Keratinocyte (primary cell): ENCODE results near the gene CUX1. TPM values are rescaled to one million over a fixed set of nuclear protein-coding genes. Genes with fewer than 3 reads are reported as not detected.

Experiments used
- DNase-seq: peaks from one replicate; pipeline ENCODE4 v3.0.0-alpha.2; 2011; ENCODE audit warnings: low read depth, missing footprints, low spot score
- FAIRE-seq: peaks from 2 replicates; lab custom pipeline; 2011; peaks lifted over from hg19 to GRCh38; lab: Jason Lieb, UNC
- H2AFZ ChIP-seq: 2 replicates; pipeline ENCODE4 v1.6.0; 2012; ENCODE audit warnings: low read length, control low read depth, inconsistent platforms; ENCODE audit not compliant: control insufficient read depth
- H3K27ac ChIP-seq: 2 replicates; pipeline ENCODE4 v1.5.1; 2011; ENCODE audit warnings: low read length; ENCODE audit not compliant: control insufficient read depth, insufficient read depth
- H3K27me3 ChIP-seq: 3 replicates; pipeline ENCODE4 v1.6.0; 2011; ENCODE audit warnings: low read length; ENCODE audit not compliant: control insufficient read depth, insufficient read depth; ENCODE audit errors: extremely low read depth
- H3K36me3 ChIP-seq, 2 experiments: 2 replicates in 1 of 2; 3 replicates in 1 of 2; pipeline ENCODE4 v1.5.1; 2011; ENCODE audit warnings: low read length in 2 of 2, mild to moderate bottlenecking in 1 of 2; ENCODE audit not compliant: control insufficient read depth in 2 of 2, insufficient read depth in 2 of 2; ENCODE audit errors: extremely low read depth in 1 of 2
- H3K4me1 ChIP-seq: 3 replicates; pipeline ENCODE4 v1.5.1; 2011; ENCODE audit warnings: low read length; ENCODE audit not compliant: control insufficient read depth, insufficient read depth; ENCODE audit errors: extremely low read depth
- H3K4me2 ChIP-seq: 3 replicates; pipeline ENCODE4 v1.6.0; 2011; ENCODE audit warnings: low read depth, low read length; ENCODE audit not compliant: control insufficient read depth, insufficient read depth; ENCODE audit errors: extremely low read depth
- H3K4me3 ChIP-seq, 3 experiments: fragments of 200-600 bp in 1 of 3; sonication (generic) in 1 of 3; 2 replicates in 2 of 3; 3 replicates in 1 of 3; pipeline ENCODE4 v1.5.1; 2011 to 2016; ENCODE audit warnings: low read length in 3 of 3, mild to moderate bottlenecking in 3 of 3, control low read depth in 2 of 3, inconsistent platforms in 1 of 3, low read depth in 1 of 3, mixed read lengths in 1 of 3, mixed run types in 1 of 3, moderate library complexity in 1 of 3; ENCODE audit not compliant: control insufficient read depth in 2 of 3, insufficient read depth in 2 of 3; ENCODE audit errors: extremely low read depth in 1 of 3
- H3K79me2 ChIP-seq: 2 replicates; pipeline ENCODE4 v1.6.0; 2012; ENCODE audit warnings: low read length; ENCODE audit not compliant: control insufficient read depth, insufficient read depth
- H3K9ac ChIP-seq: 3 replicates; pipeline ENCODE4 v1.6.0; 2011; ENCODE audit warnings: low read length; ENCODE audit not compliant: control insufficient read depth, insufficient read depth; ENCODE audit errors: extremely low read depth
- H3K9me1 ChIP-seq: 3 replicates; pipeline ENCODE4 v1.6.0; 2011; ENCODE audit warnings: low read length; ENCODE audit not compliant: control insufficient read depth, insufficient read depth; ENCODE audit errors: extremely low read depth
- H3K9me3 ChIP-seq: 2 replicates; pipeline ENCODE4 v1.5.1; 2012; ENCODE audit warnings: low read depth, low read length; ENCODE audit not compliant: control insufficient read depth
- H4K20me1 ChIP-seq: 3 replicates; pipeline ENCODE4 v1.6.0; 2011; ENCODE audit warnings: low read length; ENCODE audit not compliant: control insufficient read depth, insufficient read depth; ENCODE audit errors: extremely low read depth
- CTCF ChIP-seq, 3 experiments: IDR thresholded peaks in 1 of 3; conservative IDR thresholded peaks in 1 of 3; optimal IDR thresholded peaks in 1 of 3; 2 replicates in 2 of 3; 3 replicates in 1 of 3; pipeline versions ENCODE3 to v1.5.1; 2011; ENCODE audit warnings: low read length in 3 of 3, mild to moderate bottlenecking in 3 of 3, moderate library complexity in 2 of 3, control low read depth in 1 of 3, inconsistent platforms in 1 of 3; ENCODE audit not compliant: insufficient read depth in 2 of 3; ENCODE audit errors: extremely low read depth in 1 of 3
- EZH2 ChIP-seq: IDR thresholded peaks from one replicate; pipeline ENCODE4 v1.6.1; 2012; ENCODE audit warnings: inconsistent platforms, mild to moderate bottlenecking, low read length, moderate library complexity
- dilution Hi-C: fragments of 300-500 bp; cut with MboI; formaldehyde crosslinking; loops from one replicate; pipeline ENCODE4 v1.7.0; 2020; ENCODE audit warnings: low sequenced_read_pairs; ENCODE audit not compliant: extremely low pct_ligation_motif_present
- polyA plus RNA-seq, 5 experiments: library from polyadenylated mRNA; depleted of rRNA in 3 of 5; stranded (reverse) in 3 of 5; stranded (forward) in 1 of 5; unstranded in 1 of 5; fragments of >200 nt; gene quantifications; 1 replicate in 1 of 5; 2 replicates in 3 of 5; 3 replicates in 1 of 5; pipeline versions ENCODE4 v1.2.1 to v1.2.3, GENCODE V29; 2011 to 2012; ENCODE audit warnings: missing spikeins in 2 of 5, low read depth in 1 of 5, low replicate concordance in 1 of 5

CUX1 gene
- polyA plus RNA-seq, 1 donor (not counting 4 experiments of a cell fraction or from before 2014, with no cell fraction given) = 18.3 TPM

GRCh38 chr7:101813402-101814019 is 3.9 kb upstream of the CUX1 start:
- H3K27ac ChIP-seq = no peak overlapping the region
- peaks cover 10% of the 10 kb centered on the region for H3K79me2 ChIP-seq
- peak overlapping the region; percentile 92 for H3K4me2 ChIP-seq
- H3K36me3 ChIP-seq = no peaks in the 10 kb centered on the region
- no peaks in the 10 kb centered on the region for H3K27me3 ChIP-seq
- H3K4me1 ChIP-seq = peaks cover 17% of the 10 kb centered on the region
- dilution Hi-C loops = no loop called here
- H3K9me1 ChIP-seq = no peaks in the 10 kb centered on the region
- TF ChIP-seq CTCF (optimal IDR thresholded peaks at IDR 0.05 in 1 of 3, IDR thresholded peaks at IDR 0.05 in 1 of 3, conservative IDR thresholded peaks at IDR 0.05 in 1 of 3; ENCODE audit: extremely low read depth in 1 of 3, insufficient read depth in 2 of 3, low read length in 3 of 3) (no peak), EZH2 (no peak)
- DNase-seq = no peak
- H3K9me3 ChIP-seq = no peaks in the 10 kb centered on the region
- no peak for FAIRE-seq
- peak overlapping the region in 2 of 3 experiments; percentile 50 to 63 for H3K4me3 ChIP-seq
- peak overlapping the region; percentile 87 for H3K9ac ChIP-seq
- H2AFZ ChIP-seq = no peak overlapping the region
- H4K20me1 ChIP-seq = no peaks in the 10 kb centered on the region

- H3K27ac ChIP-seq = peak overlapping the region; percentile 75
- no peaks in the 10 kb centered on the region for H4K20me1 ChIP-seq
- FAIRE-seq = peak; percentile 53
- peaks cover 18% of the 10 kb centered on the region for H3K4me1 ChIP-seq
- H3K9ac ChIP-seq = peak overlapping the region; percentile 87
- no peaks in the 10 kb centered on the region for H3K9me1 ChIP-seq
- dilution Hi-C loops = no loop called here
- TF ChIP-seq CTCF (optimal IDR thresholded peaks at IDR 0.05 in 1 of 3, IDR thresholded peaks at IDR 0.05 in 1 of 3, conservative IDR thresholded peaks at IDR 0.05 in 1 of 3; ENCODE audit: extremely low read depth in 1 of 3, insufficient read depth in 2 of 3, low read length in 3 of 3) (peak; percentile 11 to 68 (median 35)), EZH2 (no peak)
- peak overlapping the region; percentile 92 for H3K4me2 ChIP-seq
- no peaks in the 10 kb centered on the region for H3K27me3 ChIP-seq
- no peaks in the 10 kb centered on the region for H3K36me3 ChIP-seq
- peak overlapping the region; percentile 63 to 86 (median 79) for H3K4me3 ChIP-seq
- no peak for DNase-seq
- H2AFZ ChIP-seq = peak overlapping the region; percentile 95
- no peaks in the 10 kb centered on the region for H3K9me3 ChIP-seq
- H3K79me2 ChIP-seq = peaks cover 14% of the 10 kb centered on the region
Observed at GRCh38 chr7:101814081-101814990, 3.1 kb upstream of the CUX1 start.
